A549 (cell line): ENCODE measurements around the gene BICD2. TPM values are rescaled to one million over a fixed set of nuclear protein-coding genes. Genes with fewer than 3 reads are reported as not detected.

ENCODE experiments used
- ATAC-seq, 2 experiments: fragments of 200-7000 bp in 1 of 2; fragments of >200 bp in 1 of 2; cut with Nextera tagmentation in 1 of 2; cut with Tn5 transposase in 1 of 2; 3 replicates each; pipeline versions ENCODE4 v1.8.0 to v1.9.1; 2018 to 2020; ENCODE audit warnings: mild to moderate bottlenecking in 1 of 2, moderate library complexity in 1 of 2
- CTCF ChIA-PET: fragments of 300-600 bp; sonication (Branson Sonifier 250); formaldehyde crosslinking; extraction: SDS; loops from one replicate; lab custom pipeline; 2021; ENCODE audit warnings: antibody characterized with exemption, inconsistent platforms; lab: Yijun Ruan, JAX
- POLR2A ChIA-PET: fragments of 350-600 bp; formaldehyde crosslinking; extraction: SDS; loops from one replicate; lab custom pipeline; 2021; ENCODE audit warnings: antibody characterized with exemption, inconsistent platforms; lab: Yijun Ruan, JAX
- DNase-seq, 2 experiments: peaks; one replicate each; pipeline versions ENCODE4 v3.0.0 to v3.0.0-alpha.2; 2011 to 2016; ENCODE audit warnings: low read depth in 1 of 2, low spot score in 1 of 2
- FAIRE-seq: peaks from 2 replicates; lab custom pipeline; 2011; peaks lifted over from hg19 to GRCh38; lab: Jason Lieb, UNC
- H3K27ac ChIP-seq, 2 experiments: fragments of >200 bp; sonication (Bioruptor Twin); formaldehyde crosslinking; 3 replicates each; pipeline ENCODE4 v1.5.1; 2016 to 2017
- H3K4me1 ChIP-seq: fragments of >200 bp; sonication (Bioruptor Twin); formaldehyde crosslinking; 3 replicates; pipeline ENCODE4 v1.6.1; 2016
- H3K4me2 ChIP-seq: fragments of >200 bp; sonication (Bioruptor Twin); formaldehyde crosslinking; 3 replicates; pipeline ENCODE4 v1.6.1; 2016
- H3K4me3 ChIP-seq: fragments of >200 bp; sonication (Bioruptor Twin); formaldehyde crosslinking; 3 replicates; pipeline ENCODE4 v1.5.1; 2016
- H3K9me3 ChIP-seq: fragments of >200 bp; sonication (Bioruptor Twin); formaldehyde crosslinking; 3 replicates; pipeline ENCODE4 v1.6.1; 2016
- BHLHE40 ChIP-seq: IDR thresholded peaks from 2 replicates; pipeline ENCODE4 v1.6.1; 2012; ENCODE audit warnings: low read depth, low read length, inconsistent platforms
- CBX8 ChIP-seq: fragments of 200-600 bp; sonication (generic); IDR thresholded peaks from 2 replicates; pipeline ENCODE4 v1.6.1; 2016
- CEBPB ChIP-seq, 2 experiments: fragments of >200 bp in 1 of 2; sonication (Bioruptor Twin) in 1 of 2; formaldehyde crosslinking in 1 of 2; IDR thresholded peaks; 2 replicates each; pipeline ENCODE4 v1.6.1; 2012 to 2016
- CHD2 ChIP-seq: fragments of 150-350 bp; IDR thresholded peaks from 2 replicates; pipeline ENCODE4 v1.6.1; 2014; ENCODE audit warnings: low read length; ENCODE audit not compliant: partially characterized antibody
- CHD4 ChIP-seq: fragments of 200-600 bp; sonication (generic); IDR thresholded peaks from 2 replicates; pipeline ENCODE4 v1.6.1; 2016; ENCODE audit warnings: antibody characterized with exemption, mild to moderate bottlenecking, borderline replicate concordance
- EHF ChIP-seq: fragments of 250-450 bp; sonication (Bioruptor Pico); IDR thresholded peaks from 2 replicates; pipeline ENCODE4 v1.5.0; 2020; ENCODE audit warnings: mild to moderate bottlenecking
- EHMT2 ChIP-seq: fragments of 200-600 bp; sonication (generic); IDR thresholded peaks from 2 replicates; pipeline ENCODE4 v1.6.1; 2016; ENCODE audit warnings: antibody characterized with exemption, low read depth, mild to moderate bottlenecking, moderate library complexity
- FOSL2 ChIP-seq, 2 experiments: fragments of 450-650 bp in 1 of 2; fragments of >200 bp in 1 of 2; sonication (Bioruptor Twin) in 1 of 2; formaldehyde crosslinking; IDR thresholded peaks; 2 replicates each; pipeline versions ENCODE4 v1.5.0 to v1.6.1; 2016 to 2020; ENCODE audit warnings: mild to moderate bottlenecking in 1 of 2, moderate library complexity in 1 of 2
- FOXS1 ChIP-seq: fragments of 250-450 bp; sonication (Bioruptor Pico); IDR thresholded peaks from 2 replicates; pipeline ENCODE4 v1.5.0; 2020; ENCODE audit warnings: mild to moderate bottlenecking, moderate library complexity
- GATA3 ChIP-seq: IDR thresholded peaks from 2 replicates; pipeline ENCODE4 v1.6.1; 2012; ENCODE audit warnings: borderline replicate concordance
- HOXA7 ChIP-seq: fragments of 250-450 bp; sonication (Bioruptor Pico); IDR thresholded peaks from 2 replicates; pipeline ENCODE4 v1.5.0; 2020; ENCODE audit warnings: mild to moderate bottlenecking, moderate library complexity
- HOXB5 ChIP-seq: fragments of 250-450 bp; sonication (Bioruptor Pico); IDR thresholded peaks from 2 replicates; pipeline ENCODE4 v1.5.0; 2020; ENCODE audit warnings: mild to moderate bottlenecking, moderate library complexity
- JUN ChIP-seq, 2 experiments: fragments of >200 bp; sonication (Bioruptor Twin); formaldehyde crosslinking; IDR thresholded peaks; 2 replicates in 1 of 2; 3 replicates in 1 of 2; pipeline ENCODE4 v1.6.1; 2016 to 2017
- JUNB ChIP-seq: fragments of >200 bp; sonication (Bioruptor Twin); formaldehyde crosslinking; IDR thresholded peaks from 2 replicates; pipeline ENCODE4 v1.6.1; 2016
- MAX ChIP-seq: IDR thresholded peaks from 2 replicates; pipeline ENCODE4 v1.6.1; 2012
- MYC ChIP-seq: IDR thresholded peaks from 2 replicates; pipeline ENCODE4 v1.6.1; 2012; ENCODE audit warnings: mild to moderate bottlenecking, inconsistent platforms, low read length, improper control_type of control experiment, borderline replicate concordance
- PBX3 ChIP-seq: IDR thresholded peaks from 2 replicates; pipeline ENCODE4 v1.6.1; 2012
- POLR2AphosphoS2 ChIP-seq: conservative IDR thresholded peaks from 2 replicates; pipeline ENCODE4 v1.6.1; 2012; ENCODE audit warnings: low read length, improper control_type of control experiment, inconsistent platforms
- RCOR1 ChIP-seq: fragments of 150-350 bp; IDR thresholded peaks from 2 replicates; pipeline ENCODE4 v1.6.1; 2014; ENCODE audit warnings: antibody characterized with exemption, low read length, low read depth
- RFX5 ChIP-seq: fragments of 450-650 bp; IDR thresholded peaks from 2 replicates; pipeline ENCODE4 v1.7.1; 2014; ENCODE audit warnings: antibody characterized with exemption, mild to moderate bottlenecking, moderate library complexity
- SREBF2 ChIP-seq: fragments of 450-650 bp; IDR thresholded peaks from 2 replicates; pipeline ENCODE4 v1.6.1; 2014; ENCODE audit warnings: mild to moderate bottlenecking, moderate library complexity
- TFCP2L1 ChIP-seq: fragments of 250-450 bp; sonication (Bioruptor Pico); IDR thresholded peaks from 2 replicates; pipeline ENCODE4 v1.5.0; 2021; ENCODE audit warnings: mild to moderate bottlenecking
- TP53 ChIP-seq: fragments of 250-450 bp; sonication (Bioruptor Pico); IDR thresholded peaks from 2 replicates; pipeline ENCODE4 v1.5.0; 2021; ENCODE audit warnings: mild to moderate bottlenecking, moderate library complexity
- ZFP36 ChIP-seq: fragments of 450-650 bp; IDR thresholded peaks from 2 replicates; pipeline ENCODE4 v1.6.1; 2014; ENCODE audit warnings: borderline replicate concordance; ENCODE audit not compliant: partially characterized antibody
- ZSCAN20 ChIP-seq: fragments of 250-450 bp; sonication (Bioruptor Pico); IDR thresholded peaks from 2 replicates; pipeline ENCODE4 v1.8.0; 2022; ENCODE audit warnings: mild to moderate bottlenecking, moderate library complexity
- WGBS: methylation state at CpG from one replicate; pipeline ENCODE4 v1.1.6; 2017; ENCODE audit errors: missing lambda C conversion rate; 5-methylcytosine and 5-hydroxymethylcytosine counted together
- polyA plus RNA-seq, 4 experiments: library from polyadenylated mRNA; depleted of rRNA in 3 of 4; stranded (reverse); fragments of >200 nt; fragmentation: RNase III in 1 of 4; extraction: RNeasy Plus Mini Kit Qiagen cat#74134 plus additional on column Dnase treatment in 1 of 4; gene quantifications; 2 replicates in 3 of 4; 3 replicates in 1 of 4; pipeline ENCODE4 v1.2.3, GENCODE V29; 2011 to 2017

The BICD2 gene
- polyA plus RNA-seq, 2 of the 4 experiments (the other 2 are of a cell fraction), result 10.2 to 26.1 TPM

- H3K4me3 ChIP-seq, result no peak overlapping the region
- TF ChIP-seq CBX8 (no peak), TP53 (CRISPR knock-in tag) (no peak), JUN (IDR thresholded peaks at IDR 0.05) (no peak), ZSCAN20 (CRISPR knock-in tag) (no peak), GATA3 (no peak), MYC (no peak), HOXB5 (CRISPR knock-in tag) (no peak), FOXS1 (no peak), EHF (CRISPR knock-in tag) (no peak), CEBPB (IDR thresholded peaks at IDR 0.05) (no peak), POLR2AphosphoS2 (no peak), SREBF2 (no peak), EHMT2 (no peak), JUNB (no peak), CHD2 (no peak), BHLHE40 (no peak)
- TF ChIP-seq, all 56 proteins: peak for 0
- Histone ChIP-seq H3K27ac (peak overlapping the region in 1 of 2 experiments; percentile 61; a peak in 1 of 6 replicates), H3K4me1 (peaks cover 24% of the 10 kb centered on the region), H3K9me3 (no peaks in the 10 kb centered on the region), H3K4me2 (no peak overlapping the region)
- DNase-seq (no peak), FAIRE-seq (no peak), ATAC-seq (no peak; a peak in 3 of 6 replicates)
- 93% methylated on average over 13 of the region's 14 CpGs for WGBS
- POLR2A ChIA-PET, result no interaction called here
- CTCF ChIA-PET, result interaction anchor here (0.7 to 3.1 kb wide), 3 partner anchors 30 to 97 kb away, joined by 3 to 12 read pairs (median 3); no protein-coding TSS in a partner anchor
Observed at GRCh38 chr9:92746567-92747458, 17.8 kb downstream of the BICD2 start.

GRCh38 chr9:92745881-92746280, 18.8 kb downstream of the BICD2 start:
- TF ChIP-seq RFX5 (no peak), MYC (no peak), JUNB (no peak), JUN (IDR thresholded peaks at IDR 0.05) (no peak), CBX8 (no peak), HOXA7 (CRISPR knock-in tag) (no peak), PBX3 (no peak), RCOR1 (no peak), MAX (no peak)
- TF ChIP-seq, all 56 proteins: peak for 0
- FAIRE-seq, result no peak
- H3K27ac ChIP-seq, result no peak overlapping the region
- no peak for DNase-seq
- no peaks in the 10 kb centered on the region for H3K9me3 ChIP-seq
- 90% methylated on average over 6 of the region's 6 CpGs for WGBS
- H3K4me1 ChIP-seq, result peaks cover 24% of the 10 kb centered on the region
- CTCF ChIA-PET, result interaction anchor here (3.2 kb wide), 1 partner anchor 29 kb away, joined by 15 read pairs; no protein-coding TSS in a partner anchor
- no peak overlapping the region for H3K4me2 ChIP-seq
- H3K4me3 ChIP-seq, result no peak overlapping the region
- ATAC-seq, result no peak
- POLR2A ChIA-PET, result no interaction called here

GRCh38 chr9:92745331-92745730, 19.3 kb downstream of the BICD2 start:
- DNase-seq (no peak), FAIRE-seq (no peak), ATAC-seq (no peak; a peak in 1 of 6 replicates)
- no peak for TF ChIP-seq CHD4
- TF ChIP-seq ZFP36, result no peak
- no peak for TF ChIP-seq FOSL2 (IDR thresholded peaks at IDR 0.05)
- no peak for TF ChIP-seq FOSL2 (CRISPR knock-in tag; IDR thresholded peaks at IDR 0.05)
- no peak for TF ChIP-seq RFX5
- no peak for TF ChIP-seq TFCP2L1 (CRISPR knock-in tag)
- no peak for TF ChIP-seq TP53 (CRISPR knock-in tag)
- Histone ChIP-seq H3K27ac (no peak overlapping the region), H3K4me1 (peaks cover 24% of the 10 kb centered on the region), H3K4me2 (no peak overlapping the region), H3K4me3 (no peak overlapping the region), H3K9me3 (no peaks in the 10 kb centered on the region)
- POLR2A ChIA-PET, result no interaction called here
- 91% methylated on average over 4 of the region's 4 CpGs for WGBS
- CTCF ChIA-PET, result interaction anchor here (1.0 to 3.2 kb wide), 2 partner anchors 16 to 28 kb away, joined by 3 to 15 read pairs; no protein-coding TSS in a partner anchor
